Measurements from ENCODE around the gene RELB.

The RELB gene

DNA sequence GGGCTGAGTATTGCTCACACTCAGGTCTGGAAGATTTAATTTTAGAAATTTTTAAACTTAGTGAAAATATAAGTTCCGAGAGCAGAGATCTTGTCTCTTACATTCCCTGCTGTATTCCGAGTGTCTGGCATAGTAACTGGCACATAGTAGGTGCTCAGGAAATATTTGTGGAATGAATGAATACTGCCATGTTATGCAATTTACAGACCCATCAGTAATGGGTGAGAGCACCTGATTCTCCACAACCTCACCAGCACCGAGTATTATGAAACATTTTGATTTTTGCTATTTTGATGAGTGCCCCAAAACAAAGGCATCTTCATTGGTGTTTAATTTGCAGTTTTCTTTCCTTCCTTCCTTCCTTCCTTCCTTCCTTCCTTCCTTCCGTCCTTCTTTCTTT lies 21.8 kb downstream of the RELB start:
- no peak for DNase-seq (ENCODE audit: low spot score)

DNA sequence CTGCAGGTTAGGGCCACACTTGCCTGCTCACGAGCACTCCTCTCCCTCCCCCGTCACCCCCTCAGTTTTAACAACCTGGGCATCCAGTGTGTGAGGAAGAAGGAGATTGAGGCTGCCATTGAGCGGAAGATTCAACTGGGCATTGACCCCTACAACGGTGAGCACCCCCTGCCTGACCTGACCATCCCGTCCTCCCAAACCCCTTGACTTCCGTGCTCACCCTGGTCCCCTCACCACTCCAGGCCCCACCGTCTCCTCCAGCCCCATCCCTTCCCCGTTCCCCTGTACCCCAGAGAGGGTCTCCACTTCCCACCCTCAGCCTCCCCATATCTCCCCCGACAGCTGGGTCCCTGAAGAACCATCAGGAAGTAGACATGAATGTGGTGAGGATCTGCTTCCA lies 24.0 kb downstream of the RELB start:
- no peak for DNase-seq (ENCODE audit: low spot score)

DNA sequence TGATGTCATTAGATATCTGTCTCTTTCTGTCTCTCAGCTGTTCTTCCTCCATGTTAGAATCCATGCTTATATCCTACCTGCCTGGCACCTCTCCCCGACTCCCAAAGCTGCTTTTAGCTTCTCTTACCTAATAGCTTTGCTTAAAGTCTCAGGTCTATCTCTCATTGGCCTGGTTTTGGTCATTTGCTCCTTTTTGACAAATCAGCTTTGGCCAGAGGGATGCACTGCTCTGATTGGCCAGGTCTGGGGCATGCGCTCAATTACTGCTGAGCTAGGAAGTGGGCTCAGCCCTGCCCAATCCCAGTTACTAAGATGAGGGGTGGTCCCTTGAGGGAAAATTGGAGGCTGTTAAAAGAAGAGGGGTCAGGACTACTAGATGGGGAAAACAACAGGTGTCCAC lies 26.1 kb downstream of the RELB start:
- DNase-seq (ENCODE audit: low spot score): no peak

DNA sequence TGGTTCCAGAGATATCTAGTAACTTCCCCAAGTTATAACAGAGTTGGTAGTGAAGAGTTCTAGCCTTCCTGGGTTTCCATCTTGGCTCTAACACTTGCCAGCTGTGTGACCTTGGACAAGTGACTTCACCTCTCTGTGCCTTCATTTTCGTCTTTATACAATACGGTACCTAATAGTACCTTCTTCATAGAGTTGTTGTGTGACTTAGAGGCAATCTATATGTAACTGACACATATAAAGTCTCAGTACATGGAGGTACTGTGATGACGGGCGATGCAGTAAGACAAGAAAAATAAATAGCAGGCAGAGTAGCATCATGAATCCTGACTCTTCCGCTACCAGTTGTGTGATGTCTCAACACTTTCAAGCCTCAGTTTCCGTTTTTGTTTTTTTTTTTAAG lies 29.6 kb downstream of the RELB start:
- DNase-seq (ENCODE audit: low spot score): no peak

DNA sequence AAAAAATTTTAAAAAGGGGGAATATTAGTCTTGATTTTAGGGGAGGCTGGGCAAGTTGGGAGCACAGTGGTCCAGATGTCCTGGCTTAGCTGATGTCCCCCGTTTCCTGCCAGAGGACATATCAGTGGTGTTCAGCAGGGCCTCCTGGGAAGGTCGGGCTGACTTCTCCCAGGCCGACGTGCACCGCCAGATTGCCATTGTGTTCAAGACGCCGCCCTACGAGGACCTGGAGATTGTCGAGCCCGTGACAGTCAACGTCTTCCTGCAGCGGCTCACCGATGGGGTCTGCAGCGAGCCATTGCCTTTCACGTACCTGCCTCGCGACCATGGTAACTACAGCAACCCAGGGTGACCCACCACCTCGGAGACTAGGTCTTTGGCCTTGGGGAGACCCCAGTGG lies 31.2 kb downstream of the RELB start:
- no peak for DNase-seq (ENCODE audit: low spot score)

DNA sequence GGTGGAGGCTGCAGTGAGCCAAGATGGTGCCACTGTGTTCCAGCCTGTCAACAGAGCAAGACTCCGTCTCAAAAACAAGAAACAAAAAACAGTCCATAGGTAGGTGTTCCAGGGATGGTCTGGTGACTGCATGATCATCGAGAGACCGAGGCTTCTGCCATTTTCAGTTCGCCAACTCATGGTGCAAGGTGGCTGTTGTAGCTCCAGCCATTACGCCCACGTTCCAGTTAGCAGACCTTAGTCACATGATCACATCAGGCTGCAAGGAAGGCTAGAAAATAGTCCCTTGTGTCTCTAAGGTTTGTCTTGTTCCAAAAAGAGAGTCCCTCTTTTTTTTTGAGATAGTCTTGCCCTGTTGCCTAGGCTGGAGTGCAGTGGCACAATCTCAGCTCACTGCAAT lies 34.5 kb downstream of the RELB start:
- no peak for DNase-seq (ENCODE audit: low spot score)

DNA sequence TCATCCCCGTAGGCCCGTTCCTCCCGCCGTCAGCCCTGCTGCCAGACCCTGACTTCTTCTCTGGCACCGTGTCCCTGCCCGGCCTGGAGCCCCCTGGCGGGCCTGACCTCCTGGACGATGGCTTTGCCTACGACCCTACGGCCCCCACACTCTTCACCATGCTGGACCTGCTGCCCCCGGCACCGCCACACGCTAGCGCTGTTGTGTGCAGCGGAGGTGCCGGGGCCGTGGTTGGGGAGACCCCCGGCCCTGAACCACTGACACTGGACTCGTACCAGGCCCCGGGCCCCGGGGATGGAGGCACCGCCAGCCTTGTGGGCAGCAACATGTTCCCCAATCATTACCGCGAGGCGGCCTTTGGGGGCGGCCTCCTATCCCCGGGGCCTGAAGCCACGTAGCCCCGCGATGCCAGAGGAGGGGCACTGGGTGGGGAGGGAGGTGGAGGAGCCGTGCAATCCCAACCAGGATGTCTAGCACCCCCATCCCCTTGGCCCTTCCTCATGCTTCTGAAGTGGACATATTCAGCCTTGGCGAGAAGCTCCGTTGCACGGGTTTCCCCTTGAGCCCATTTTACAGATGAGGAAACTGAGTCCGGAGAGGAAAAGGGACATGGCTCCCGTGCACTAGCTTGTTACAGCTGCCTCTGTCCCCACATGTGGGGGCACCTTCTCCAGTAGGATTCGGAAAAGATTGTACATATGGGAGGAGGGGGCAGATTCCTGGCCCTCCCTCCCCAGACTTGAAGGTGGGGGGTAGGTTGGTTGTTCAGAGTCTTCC lies 36.3 kb downstream of the RELB start:
- DNase-seq (ENCODE audit: low spot score): no peak

DNA sequence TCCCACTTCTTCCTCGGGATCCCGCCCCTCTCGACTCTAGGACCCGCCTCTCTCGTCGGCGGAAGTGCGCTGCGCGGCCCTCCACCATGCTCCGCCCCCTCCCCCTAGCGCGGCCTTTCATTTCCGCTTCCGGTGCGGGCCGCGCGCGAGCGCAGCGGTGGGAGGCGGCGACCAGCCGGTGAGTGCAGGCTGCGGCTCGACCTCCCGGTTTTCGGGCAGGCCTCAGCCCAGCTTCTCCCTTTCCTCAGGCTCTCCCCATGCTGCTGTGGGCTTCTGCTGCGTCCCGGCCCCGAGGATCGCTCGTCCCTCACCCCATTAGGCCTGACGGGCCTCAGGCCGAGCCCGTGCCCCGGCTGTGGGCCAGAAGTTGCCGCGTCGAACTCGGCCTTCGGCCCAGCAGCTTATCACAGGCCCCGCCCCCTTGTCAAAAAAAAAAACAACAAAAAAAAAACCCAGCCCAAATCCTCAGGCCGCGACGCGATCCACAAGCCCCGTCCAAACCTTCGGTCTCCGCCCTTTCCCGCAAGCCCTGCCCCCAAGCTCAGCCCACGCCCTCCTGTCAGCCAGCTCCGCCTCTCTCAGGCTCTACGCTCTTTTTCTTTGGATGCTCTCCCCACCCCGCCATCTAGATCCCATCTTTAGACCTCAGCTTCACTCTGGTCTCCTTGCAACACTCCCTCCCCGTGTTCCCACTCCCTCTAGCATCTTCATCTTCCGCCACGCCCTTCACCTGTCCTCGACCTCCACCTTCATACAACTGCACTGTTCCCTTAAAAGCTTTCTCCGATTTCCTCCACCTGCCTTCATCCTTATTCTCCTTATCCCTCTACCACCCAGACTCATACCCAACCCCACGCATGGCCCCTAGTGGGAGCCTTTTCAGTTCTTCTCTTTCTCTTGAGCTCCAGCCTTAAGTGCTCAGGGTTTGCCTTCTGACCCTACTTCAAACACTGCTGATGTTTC lies 37.9 kb downstream of the RELB start, which contains the start of gene CLASRP:
CLASRP (plus strand) TSS at position 115 of the 963 bp plus-strand sequence. CDS start 1,168 bp downstream, outside the sequence.
- peak; percentile 97 for DNase-seq (ENCODE audit: low spot score)

DNA sequence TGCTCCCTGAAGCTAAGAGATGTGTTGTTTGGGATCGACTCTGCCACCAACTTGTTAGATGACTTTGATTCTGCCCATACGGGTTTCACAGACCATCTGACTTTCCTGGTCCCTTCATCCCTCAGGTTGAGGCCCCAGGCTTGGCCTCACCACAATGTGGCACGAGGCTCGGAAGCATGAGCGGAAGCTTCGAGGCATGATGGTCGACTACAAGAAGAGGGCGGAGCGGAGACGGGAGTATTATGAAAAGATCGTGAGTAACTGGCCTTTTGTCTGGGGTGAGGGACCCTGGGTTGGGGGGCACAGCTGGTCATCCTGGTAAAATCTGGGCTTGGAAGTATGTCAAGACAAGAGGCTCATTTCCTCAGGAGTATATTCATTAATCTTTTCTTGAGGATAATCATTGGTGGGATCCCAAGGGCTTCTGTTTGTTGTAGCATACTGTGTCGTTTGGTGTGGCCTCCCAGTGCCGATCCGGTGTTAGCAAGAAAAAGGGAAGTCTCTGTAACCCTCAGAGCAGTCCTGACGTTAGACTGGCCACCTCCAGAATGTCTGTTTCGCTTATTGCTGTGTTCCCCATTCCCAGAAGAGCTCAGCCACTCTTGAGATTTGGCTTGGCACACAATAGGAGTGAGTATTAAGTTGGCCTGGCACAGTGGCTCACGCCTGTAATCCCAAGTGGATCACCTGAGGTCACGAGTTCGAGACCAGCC lies 39.0 kb downstream of the RELB start:
- no peak for DNase-seq (ENCODE audit: low spot score)

DNA sequence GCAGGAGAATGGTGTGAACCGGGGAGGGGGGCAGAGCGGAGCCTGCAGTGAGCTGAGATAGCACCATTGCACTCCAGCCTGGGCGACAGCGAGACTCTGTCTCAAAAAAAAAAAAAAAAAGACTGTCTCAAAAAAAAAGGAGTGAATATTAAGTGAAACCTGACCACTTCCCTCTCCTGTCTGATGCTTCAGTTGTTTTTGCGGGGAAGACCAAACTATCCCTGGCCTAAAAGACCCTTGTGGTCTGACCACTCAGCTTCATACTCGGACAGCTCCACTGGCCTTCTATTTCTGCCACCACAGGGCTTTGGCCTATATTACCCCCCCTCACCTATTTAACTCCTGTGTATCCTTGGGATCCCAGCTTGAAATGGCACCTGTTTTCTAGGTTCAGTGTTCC lies 39.9 kb downstream of the RELB start:
- no peak for DNase-seq (ENCODE audit: low spot score)

DNA sequence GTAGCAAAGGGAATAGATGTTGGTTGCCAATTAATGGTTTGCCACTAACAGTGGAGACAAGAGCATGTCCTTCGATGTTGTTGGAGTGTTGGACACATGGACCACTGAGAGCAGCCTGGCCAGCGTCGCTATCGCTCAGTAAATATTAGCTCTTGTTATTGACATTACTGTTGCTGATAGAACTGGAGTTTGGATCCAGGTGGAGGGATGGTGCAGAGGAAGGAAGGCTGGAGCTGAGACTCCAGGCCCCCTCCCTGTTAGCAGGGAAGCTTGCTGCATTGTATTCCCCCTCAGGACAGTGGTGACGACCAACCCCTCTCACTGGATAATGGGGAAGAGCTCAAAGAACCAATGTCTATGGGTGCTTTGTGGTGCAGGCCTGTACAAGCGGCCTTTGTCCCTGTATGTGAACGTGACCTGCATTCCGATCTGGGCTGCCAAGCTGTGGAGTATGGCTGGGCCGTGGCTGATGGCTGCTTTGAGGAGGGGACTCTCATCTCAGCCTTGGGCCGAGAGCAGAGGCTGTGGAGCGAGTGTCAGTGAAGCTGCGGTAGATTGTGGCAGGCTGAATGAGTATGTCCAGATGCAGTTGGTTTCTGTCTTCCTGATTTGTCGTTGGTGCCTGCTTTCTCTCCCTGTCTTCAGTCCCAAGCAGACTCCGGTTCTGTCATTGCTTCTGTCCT lies 44.5 kb downstream of the RELB start:
- no peak for DNase-seq (ENCODE audit: low spot score)

DNA sequence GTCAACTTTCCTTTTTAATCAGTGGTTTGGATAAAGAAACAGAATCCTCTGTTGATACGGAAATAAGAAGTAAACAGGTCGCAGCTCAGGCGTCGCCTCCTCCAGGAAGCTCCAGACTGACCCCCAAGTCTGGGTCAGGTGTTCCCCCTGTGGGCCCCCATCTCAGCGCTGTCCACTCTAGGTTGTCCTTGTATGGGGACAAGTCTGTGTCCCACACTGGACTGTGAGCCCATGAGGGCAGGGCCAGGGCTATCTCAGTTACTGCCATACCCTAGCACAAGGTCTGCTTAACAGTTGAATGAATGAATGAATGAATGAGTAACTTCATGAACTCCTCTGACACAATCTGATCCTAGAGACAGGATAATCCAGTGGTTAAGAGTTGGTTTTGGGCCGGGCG lies 45.1 kb downstream of the RELB start:
- DNase-seq (ENCODE audit: low spot score): no peak

DNA sequence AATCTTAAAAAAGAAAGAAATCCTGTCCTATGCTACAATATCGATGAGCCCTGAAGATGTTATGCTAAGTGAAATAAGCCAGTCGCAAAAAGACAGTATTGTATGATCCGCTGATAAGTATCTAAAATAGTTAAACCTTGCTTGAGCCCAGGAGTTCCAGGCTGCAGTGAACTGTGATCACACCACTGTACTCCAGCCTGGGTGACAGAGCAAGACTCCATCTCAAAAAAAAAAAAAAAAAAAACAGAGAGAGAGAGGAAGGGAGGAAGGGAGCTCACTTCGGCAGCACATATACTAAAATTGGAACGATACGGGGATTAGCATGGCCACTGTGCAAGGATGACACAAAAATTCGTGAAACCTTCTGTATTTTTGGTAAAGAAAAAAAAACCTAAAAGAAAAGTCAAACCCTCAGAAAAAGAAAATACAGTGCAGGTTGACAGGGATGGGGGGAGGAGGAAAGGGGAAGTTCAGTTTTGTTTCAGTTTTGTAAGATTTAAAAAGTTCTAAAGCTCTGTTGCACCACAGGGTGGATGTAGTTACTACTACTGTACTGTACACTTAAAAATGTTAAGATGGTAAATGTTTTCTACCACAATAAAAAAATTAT lies 46.0 kb downstream of the RELB start:
- no peak for DNase-seq (ENCODE audit: low spot score)

DNA sequence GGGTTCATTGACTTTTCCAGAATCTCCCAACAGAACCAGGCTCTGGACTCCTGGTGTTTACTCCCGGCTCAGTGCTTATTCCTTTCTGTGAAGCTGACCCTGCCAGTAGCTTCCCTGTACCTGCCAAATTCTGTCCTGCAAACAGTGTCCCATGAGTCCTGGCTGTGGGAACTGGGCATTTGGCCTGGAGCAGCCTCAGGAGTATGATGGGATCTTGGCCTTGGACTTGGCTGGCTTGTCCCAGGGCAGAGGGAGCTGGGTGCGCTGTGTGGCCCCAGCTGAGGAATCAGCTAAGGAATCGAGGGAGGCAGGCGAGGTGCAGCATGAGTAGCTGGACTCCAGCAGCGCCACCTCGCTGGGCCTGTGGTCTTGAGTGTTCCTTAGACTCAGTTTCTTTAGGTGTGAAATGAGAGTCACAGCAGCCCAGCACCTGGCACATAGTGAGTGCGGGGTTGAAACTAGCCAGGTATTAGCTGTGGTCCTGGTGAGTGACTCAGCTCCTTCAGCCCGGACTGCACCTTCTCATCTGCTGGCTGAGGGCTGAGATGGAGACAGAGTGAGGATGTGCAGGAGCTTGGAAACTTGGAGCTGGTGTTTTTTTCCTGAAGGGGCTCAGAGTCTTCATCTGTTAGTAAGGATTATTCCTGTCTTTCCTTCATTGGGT lies 47.9 kb downstream of the RELB start:
- no peak for DNase-seq (ENCODE audit: low spot score)

DNA sequence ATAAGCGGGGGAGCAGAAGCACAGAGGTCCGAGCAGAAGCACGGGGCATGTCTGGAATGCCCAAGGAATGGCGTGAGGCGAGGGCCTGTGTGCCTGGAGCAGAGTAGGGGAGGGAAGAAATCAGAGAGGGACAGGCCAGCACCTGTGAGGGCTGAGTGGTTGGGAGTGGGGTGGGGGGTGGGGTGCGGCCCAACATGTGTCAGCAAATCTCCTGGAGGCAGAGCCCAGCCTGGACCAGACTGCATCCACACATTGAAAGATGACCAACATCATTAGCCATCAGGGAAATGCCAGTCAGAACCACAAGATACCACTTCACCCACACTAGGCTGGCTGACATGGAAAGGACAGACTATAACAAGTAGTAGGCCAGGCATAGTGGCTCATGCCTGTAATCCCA lies 48.8 kb downstream of the RELB start:
- no peak for DNase-seq (ENCODE audit: low spot score)

DNA sequence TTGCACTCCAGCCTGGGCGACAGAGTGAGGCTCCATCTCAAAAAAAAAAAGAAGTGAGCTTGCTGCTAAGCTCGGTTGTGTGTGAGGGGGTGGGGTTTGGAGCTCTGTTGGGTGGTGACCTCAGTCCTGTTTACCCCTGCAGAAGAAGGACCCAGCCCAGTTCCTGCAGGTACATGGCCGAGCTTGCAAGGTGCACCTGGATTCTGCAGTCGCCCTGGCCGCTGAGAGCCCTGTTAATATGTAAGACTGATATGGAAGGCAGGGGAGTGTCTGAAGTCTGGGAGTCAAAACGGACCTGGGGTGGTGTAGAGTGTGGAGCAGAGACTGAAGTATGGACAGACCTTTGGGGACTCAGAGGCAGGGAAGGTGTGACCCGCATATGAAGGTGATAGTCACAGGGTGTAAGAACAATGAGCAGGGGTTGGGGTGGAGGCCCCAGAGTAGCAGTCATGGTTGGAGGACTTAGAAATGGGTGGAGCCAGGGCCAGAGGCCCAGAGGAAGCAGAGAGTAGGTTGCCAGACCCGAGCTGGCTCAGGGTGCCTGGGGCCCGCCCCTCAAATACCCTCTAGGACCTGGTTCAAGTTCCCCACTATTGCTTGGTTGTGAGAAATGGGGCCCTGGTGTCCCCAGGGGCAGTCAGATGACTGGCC lies 50.8 kb downstream of the RELB start:
- no peak for DNase-seq (ENCODE audit: low spot score)

DNA sequence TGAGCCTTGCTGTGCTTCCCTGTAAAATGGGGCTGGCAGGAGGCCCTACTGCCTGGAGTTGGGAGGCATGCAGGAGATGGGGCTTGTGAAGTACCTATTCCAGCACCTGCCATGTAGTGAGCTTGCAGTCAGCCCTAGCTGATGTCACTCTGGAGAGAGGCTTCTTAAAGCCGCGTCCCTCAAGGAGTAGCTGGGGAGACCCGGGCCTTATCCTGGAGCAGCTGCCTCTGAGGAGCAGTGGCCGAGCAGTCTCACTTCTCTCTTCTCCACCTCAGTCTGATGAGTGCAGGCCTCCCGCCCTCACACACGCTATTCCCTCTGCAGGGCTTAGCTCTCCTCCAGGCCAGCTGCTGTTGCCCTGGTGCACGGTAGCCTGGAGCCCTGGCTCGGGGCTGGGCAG lies 55.6 kb downstream of the RELB start:
- no peak for DNase-seq (ENCODE audit: low spot score)

DNA sequence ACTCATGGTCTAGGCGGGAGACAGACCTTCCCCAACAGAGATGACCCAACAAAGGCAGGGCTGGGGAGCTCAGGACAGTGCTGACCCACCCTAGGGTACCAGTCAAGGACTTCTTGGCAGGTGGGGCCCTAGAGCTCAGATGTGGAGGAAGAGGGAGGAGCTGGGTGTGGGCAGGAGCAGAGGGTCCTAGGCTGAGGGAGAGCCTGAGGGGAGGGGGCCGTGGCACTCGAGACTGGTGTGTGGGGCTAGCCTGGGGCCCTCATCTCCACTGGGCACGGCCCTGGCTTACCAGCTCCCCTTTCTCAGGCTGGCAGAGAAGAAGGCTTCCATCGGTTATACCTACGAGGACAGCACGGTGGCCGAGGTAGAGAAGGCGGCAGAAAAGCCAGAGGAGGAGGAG lies 56.2 kb downstream of the RELB start:
- DNase-seq (ENCODE audit: low spot score): no peak

DNA sequence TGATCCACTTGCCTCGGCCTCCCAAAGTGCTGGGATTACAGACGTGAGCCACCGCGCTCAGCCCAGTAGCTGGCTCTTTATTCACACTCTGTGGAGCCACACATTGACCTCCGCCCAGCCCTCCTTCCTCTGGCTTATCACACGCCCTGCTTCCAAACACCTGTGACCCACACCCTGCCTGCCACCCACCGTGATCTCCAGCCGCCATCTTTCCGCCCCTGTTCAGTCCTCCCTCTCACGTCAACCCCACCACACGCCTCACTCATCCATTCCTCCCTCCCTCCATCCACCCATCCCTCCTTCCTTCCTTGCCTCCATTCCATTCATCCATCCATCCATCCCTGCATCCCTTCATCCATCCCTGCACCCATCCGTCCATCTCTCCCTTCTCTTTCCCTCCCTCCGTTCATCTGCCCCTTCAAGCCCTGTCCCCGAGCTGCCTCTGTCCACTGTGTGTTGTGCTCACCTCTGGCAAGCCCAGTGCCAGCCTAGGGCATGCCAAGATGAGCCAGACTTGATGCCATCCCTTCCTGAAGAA lies 57.4 kb downstream of the RELB start:
- no peak for DNase-seq (ENCODE audit: low spot score)
